ENCODE data around the gene CSF1. TPM values are rescaled to one million over a fixed set of nuclear protein-coding genes. Genes with fewer than 3 reads are reported as not detected.

Gene CSF1
- total RNA-seq, 1 donor from 2014 or later: 16.5 TPM

GRCh38 chr1:109882288-109883245 lies 28.1 kb upstream of the CSF1 start:
- DNase-seq: no peak

DNA sequence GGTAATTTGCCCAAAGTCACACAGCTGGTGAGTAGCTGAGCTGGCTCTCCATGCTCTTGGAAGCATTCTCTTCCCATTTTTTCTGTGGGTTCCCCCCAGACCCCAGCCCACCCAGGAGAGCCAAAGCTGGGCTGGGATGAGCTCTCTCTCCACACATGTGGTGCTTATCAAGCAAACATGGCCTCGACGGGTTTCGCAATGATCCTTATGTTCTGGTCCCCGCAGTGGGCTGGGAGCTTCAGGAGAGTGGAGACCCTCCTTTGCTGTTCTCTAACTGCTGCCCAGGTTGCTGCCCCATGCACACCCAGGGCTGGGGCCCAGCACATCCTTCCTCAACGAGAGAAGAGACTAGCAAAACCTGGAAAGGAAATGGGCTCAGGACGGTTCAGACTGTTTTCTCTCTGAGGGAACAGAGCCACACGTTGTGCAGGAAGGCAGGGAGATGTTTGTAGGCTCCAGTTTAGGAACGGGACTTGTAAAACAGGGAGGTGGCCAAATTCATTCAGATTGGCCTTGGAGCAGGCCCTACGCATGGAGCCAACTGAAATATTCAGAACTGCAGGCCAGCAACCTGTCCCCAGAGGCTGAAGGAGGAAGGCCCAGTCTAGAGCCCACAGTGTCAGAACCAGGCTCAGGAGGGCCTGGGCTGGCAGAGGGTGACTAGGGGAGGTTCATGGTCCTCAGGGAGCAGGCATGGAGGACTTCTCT lies 27.2 kb upstream of the CSF1 start:
- no peak for DNase-seq

GRCh38 chr1:109884242-109884891 lies 26.3 kb upstream of the CSF1 start:
- DNase-seq: no peak

DNA sequence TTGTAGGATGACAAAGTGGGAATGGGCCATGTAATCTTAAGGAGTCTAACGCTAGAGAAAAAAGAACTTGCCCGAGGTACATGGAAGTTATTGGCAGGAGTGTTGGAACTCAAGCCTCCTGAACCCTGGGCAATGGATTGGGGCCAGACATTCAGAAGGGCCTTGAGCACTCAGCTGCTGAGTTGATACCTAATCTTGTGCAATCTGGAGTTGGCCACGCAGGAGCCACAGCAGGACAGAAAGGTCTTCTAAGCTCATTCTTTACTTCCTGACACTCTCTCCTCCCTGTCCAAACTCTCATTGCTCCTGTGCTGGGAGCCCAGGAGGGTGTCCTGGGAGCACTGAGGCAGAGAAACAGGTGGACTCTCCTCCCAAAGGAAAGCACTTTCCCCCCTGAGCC lies 25.1 kb upstream of the CSF1 start:
- DNase-seq: peak; percentile 44

DNA sequence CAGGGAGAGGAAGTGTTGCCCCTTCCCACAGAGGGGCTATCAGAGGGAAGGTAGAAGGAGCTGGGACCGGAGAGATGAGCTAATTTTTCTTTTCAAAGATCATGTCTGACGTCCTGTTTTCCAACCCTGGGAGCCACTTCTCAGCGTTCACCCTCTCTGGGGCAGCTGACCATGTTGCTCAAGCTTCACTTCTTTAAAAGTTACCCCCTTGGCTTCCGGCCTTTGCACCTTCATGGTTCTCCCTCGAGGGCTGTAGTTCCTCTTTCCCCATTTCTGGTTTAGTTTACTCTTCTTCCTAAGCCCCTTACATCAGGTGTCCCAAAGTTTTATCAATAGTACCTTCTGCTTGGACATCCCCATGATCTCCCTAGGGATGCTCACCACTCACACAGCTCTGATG lies 23.8 kb upstream of the CSF1 start:
- DNase-seq: no peak

GRCh38 chr1:109887271-109887670 lies 23.4 kb upstream of the CSF1 start:
- no peak for DNase-seq

DNA sequence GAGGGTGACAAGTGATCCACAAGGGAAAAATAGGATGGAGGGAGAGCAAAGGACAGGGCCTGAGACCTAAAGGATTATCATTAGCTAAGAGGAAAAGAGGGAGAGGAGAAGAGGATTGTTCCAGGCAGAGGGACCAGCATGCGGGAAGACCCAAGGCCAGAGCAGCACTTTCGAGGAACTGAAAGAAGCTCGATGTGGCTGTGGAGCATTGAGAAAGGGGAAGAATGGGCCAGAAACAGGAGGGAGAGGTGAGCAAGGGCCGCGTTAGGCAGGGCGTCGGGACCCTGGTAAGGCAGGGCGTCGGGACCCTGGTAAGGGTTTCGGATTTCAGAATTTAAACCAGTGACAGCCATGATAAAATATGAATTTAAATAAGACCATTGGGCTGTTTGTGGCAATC lies 22.8 kb upstream of the CSF1 start:
- no peak for DNase-seq

DNA sequence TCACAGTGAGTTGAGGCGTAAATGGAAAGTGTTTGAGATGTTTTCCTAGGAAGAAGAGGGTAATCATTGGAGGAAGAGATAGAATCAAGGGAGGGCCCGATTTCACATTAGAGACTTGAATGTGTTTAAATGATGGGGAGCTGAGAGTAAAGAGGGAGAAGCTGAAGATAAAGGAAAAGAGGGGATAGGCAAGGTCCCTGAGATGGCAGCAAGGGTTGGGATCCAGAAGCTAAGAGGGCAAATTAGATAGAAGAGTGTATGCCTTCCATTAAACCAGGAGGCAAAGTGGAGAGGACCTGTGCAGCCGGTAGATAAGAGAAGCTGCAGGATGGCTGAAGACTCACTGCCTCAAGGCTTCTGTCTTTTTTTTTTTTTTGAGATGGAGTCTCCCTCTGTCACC lies 21.6 kb upstream of the CSF1 start:
- DNase-seq: no peak

- DNase-seq: no peak
Measured at GRCh38 chr1:109890115-109890953, 20.3 kb upstream of the CSF1 start.

- peak; percentile 73 for DNase-seq
Measured at GRCh38 chr1:109891930-109892329, 18.7 kb upstream of the CSF1 start.

- DNase-seq: peak; percentile 21
Measured at GRCh38 chr1:109892561-109893368, 17.9 kb upstream of the CSF1 start.

DNA sequence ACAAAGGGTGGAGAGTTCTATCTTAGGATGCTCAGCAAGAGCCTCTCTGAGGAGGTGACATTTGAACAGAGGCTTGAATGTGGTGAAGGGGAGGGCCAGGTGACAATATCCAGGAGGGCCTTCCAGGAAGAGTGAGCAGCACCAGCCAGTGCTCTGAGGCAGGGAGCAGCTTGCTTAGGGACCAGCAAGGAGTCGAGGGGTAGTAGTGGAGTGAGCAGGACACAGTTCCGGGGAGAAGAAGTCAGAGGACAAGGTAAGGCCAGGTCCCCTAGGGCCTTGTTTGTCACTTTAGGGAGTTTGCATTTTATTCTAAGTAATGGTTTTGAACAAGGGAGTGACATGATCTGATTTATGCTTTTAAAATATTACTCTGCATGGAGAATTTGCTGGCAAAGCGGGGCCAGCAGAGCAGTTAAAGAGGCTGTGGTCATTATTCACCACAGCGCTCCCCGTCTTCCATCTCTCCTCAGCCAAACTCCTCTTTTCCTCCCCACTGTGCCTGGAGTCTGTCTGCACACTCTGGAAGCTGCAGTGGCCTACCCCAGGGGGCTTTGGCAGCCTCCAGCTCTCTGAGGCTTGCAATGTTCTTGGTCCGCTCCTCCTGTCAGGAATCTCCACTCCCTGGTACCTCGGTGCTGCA lies 17.0 kb upstream of the CSF1 start:
- no peak for DNase-seq

DNA sequence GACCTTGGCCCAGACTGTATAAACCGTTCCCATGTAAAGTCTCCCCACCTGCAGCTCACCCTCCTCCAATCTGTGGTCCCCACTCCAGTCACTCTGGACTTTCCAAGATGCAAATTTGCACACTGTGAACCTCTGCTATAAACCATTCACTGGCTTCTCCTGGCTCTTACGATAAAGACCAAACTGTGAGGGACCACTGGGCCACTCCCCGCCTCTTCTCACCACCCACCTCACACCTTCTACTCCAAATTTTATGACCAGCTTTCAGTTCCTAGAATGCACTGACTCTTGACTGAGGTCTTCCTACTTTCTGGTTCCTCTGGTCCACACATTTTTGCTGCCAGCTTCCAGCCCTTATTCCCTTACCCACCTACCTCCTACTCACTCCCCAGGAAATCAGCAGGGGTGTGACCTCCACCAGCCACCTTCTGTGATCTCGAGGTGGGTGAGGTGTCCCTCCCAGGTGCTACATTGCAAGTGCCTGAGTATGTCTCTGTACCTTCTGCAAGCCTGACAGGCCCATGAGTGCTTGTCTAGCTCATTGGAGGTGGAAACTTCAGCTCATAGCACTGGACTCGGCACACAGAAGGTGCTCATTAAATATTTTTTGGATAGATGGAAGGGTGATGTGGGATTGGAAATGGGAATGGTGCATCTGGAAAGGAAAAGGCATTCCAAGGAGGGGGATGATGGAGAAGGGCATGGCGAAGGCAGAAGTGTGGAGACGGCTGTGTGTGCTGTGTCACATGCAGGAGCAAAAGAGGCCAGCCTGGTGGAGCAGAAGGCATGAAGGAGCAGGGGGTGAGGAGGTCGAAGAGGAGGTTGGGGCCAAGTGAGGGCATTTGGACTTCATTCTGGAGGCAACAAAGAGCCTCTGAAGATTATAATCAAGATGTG lies 15.6 kb upstream of the CSF1 start:
- no peak for DNase-seq

- no peak for DNase-seq
Measured at GRCh38 chr1:109895720-109896504, 14.7 kb upstream of the CSF1 start.

DNA sequence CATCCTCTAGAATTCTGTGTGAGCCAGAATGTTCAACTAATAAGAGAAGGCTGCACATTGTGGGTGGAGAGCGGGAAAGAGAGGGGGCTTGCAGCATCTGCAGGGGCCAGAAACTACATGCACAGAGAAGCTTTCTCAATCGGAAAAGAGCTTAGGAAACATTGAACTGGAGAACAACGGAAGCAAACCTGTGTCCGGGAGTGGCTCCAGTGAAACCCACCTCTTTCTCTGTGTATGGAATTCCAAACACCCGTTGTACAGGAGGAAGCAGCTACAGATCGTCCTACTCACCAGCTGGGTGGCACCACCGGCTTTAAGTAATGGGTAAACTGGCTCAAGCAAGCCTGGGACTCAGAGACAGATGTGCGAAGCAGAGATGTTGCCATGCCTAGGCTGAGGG lies 14.0 kb upstream of the CSF1 start:
- no peak for DNase-seq

DNA sequence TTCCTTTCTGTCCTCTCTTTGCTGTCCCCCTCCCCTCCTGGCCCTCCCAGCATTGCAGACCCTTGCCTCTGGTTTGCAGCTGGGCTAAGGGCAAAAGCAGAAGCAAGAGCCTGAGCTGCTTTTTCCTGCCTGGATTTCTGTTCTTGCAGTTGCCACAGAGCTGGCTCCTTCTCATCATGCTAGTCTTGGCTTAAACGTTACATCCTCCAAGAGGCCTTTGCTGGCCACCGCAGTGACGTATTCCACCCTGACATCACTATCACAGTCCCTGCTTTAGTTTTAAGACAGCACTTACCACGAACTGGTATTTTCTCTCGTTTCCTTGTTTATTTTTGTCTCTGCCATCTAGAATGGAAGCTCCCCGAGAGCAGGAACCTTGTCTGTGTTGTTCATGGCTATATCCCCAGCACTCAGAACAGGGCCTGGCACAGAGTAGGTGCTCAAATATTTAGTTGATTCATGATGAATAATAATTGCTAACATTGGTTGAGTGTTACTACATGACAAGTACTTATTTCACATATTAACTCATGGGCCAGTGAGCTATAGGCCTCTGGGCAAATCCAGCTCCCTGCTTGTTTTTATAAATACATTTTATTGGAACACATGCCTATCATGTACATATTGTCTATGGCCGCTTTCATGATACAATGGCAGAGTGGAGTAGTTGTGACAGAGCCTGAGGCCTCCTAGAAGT lies 13.2 kb upstream of the CSF1 start:
- DNase-seq: no peak

GRCh38 chr1:109898842-109899241 lies 11.8 kb upstream of the CSF1 start:
- DNase-seq: no peak

DNA sequence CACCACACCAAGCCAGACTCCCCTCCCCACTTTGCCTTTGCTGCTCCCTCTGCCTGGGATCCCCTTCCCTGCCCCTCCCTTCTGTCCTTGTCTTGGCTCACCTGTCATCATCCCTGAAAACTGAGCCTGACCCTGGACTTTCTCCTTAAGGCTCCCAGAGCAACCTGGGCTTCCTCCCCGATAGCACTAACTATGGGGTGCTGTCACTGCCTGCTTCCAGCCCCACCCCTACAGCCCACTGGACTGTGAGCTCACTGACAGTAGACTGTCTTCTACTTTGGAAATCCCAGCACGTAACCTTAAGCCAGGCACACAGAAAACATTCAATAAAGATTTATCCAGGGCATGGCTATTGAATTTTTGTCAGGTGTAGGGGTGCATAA lies 9.5 kb upstream of the CSF1 start:
- no peak for DNase-seq

Measured in tongue (tissue), 2 donors.